GM23248 (cell line): ENCODE measurements around the gene DICER1. TPM values are rescaled to one million over a fixed set of nuclear protein-coding genes. Genes with fewer than 3 reads are reported as not detected.
A peak's percentile ranks its signal among the peaks of the same experiment; 100 is the strongest.

Experiments used
- DNase-seq: peaks from one replicate; pipeline ENCODE4 v3.0.0-alpha.2; 2015
- H2AFZ ChIP-seq: fragments of 200-600 bp; sonication (generic); 2 replicates; pipeline ENCODE4 v1.6.1; 2016; ENCODE audit warnings: antibody characterized with exemption
- H3F3A ChIP-seq: fragments of 200-600 bp; sonication (generic); 2 replicates; pipeline ENCODE4 v1.6.1; 2016; ENCODE audit warnings: mild to moderate bottlenecking, antibody characterized with exemption, mixed run types; ENCODE audit not compliant: insufficient read depth
- H3K27ac ChIP-seq: fragments of 200-600 bp; sonication (generic); 2 replicates; pipeline ENCODE4 v1.5.1; 2016; ENCODE audit warnings: mild to moderate bottlenecking
- H3K27me3 ChIP-seq: fragments of 200-600 bp; sonication (generic); replicated peaks from 2 replicates; pipeline ENCODE4 v1.6.1; 2016; ENCODE audit warnings: mild to moderate bottlenecking; ENCODE audit not compliant: insufficient read depth
- H3K36me3 ChIP-seq: fragments of 200-600 bp; sonication (generic); 2 replicates; pipeline ENCODE4 v1.6.1; 2016; ENCODE audit warnings: low read depth, mild to moderate bottlenecking
- H3K4me1 ChIP-seq: fragments of 200-600 bp; sonication (generic); 2 replicates; pipeline ENCODE4 v1.6.1; 2016; ENCODE audit warnings: mild to moderate bottlenecking; ENCODE audit not compliant: insufficient read depth
- H3K4me2 ChIP-seq: fragments of 200-600 bp; sonication (generic); one replicate; pipeline ENCODE4 v1.6.1; 2016; ENCODE audit warnings: mild to moderate bottlenecking; ENCODE audit not compliant: unreplicated experiment
- H3K4me3 ChIP-seq: fragments of 200-600 bp; sonication (generic); 2 replicates; pipeline ENCODE4 v1.5.1; 2016; ENCODE audit warnings: mild to moderate bottlenecking
- H3K79me2 ChIP-seq: fragments of 200-600 bp; sonication (generic); 2 replicates; pipeline ENCODE4 v1.6.1; 2016; ENCODE audit warnings: mild to moderate bottlenecking; ENCODE audit not compliant: insufficient read depth
- H3K9ac ChIP-seq: fragments of 200-600 bp; sonication (generic); 2 replicates; pipeline ENCODE4 v1.6.1; 2016; ENCODE audit warnings: mild to moderate bottlenecking
- H3K9me2 ChIP-seq: fragments of 200-600 bp; sonication (generic); 2 replicates; pipeline ENCODE4 v1.6.1; 2016; ENCODE audit warnings: mixed run types, mild to moderate bottlenecking, moderate library complexity; ENCODE audit not compliant: insufficient read depth
- H3K9me3 ChIP-seq: fragments of 200-600 bp; sonication (generic); one replicate; pipeline ENCODE4 v1.6.1; 2017; ENCODE audit warnings: low read depth
- H4K20me1 ChIP-seq: fragments of 200-600 bp; sonication (generic); 2 replicates; pipeline ENCODE4 v1.6.0; 2016; ENCODE audit not compliant: insufficient read depth
- EZH2 ChIP-seq: fragments of 200-600 bp; sonication (generic); IDR thresholded peaks from 2 replicates; pipeline ENCODE4 v1.6.1; 2018; ENCODE audit warnings: antibody characterized with exemption, mild to moderate bottlenecking; ENCODE audit not compliant: insufficient read depth, poor library complexity, severe bottlenecking
- EZH2phosphoT487 ChIP-seq: fragments of 200-600 bp; sonication (generic); IDR thresholded peaks from 2 replicates; pipeline ENCODE4 v1.6.1; 2018; ENCODE audit warnings: antibody characterized with exemption, moderate library complexity, mild to moderate bottlenecking, low read depth; ENCODE audit not compliant: insufficient read depth
- WGBS, 2 experiments: methylation state at CpG; one replicate each; pipeline ENCODE4 v1.1.6; 2015 to 2017; ENCODE audit warnings: low lambda C conversion rate in 2 of 2, low coverage in 1 of 2; ENCODE audit errors: missing lambda C conversion rate in 2 of 2; 5-methylcytosine and 5-hydroxymethylcytosine counted together
- in situ Hi-C: fragments of 300-500 bp; cut with MboI; formaldehyde crosslinking; loops from 2 replicates; pipeline ENCODE4 v1.15.0; 2020
- polyA plus RNA-seq: library from polyadenylated mRNA; unstranded; fragments of >200 nt; fragmentation: Nextera tagmentation; extraction: Ambion mirVana; gene quantifications from 2 replicates; pipeline ENCODE4 v1.2.1, GENCODE V29; 2016
- total RNA-seq: library from RNA; depleted of rRNA; stranded (reverse); fragments of >200 nt; shearing (Covaris generic); gene quantifications from 2 replicates; pipeline ENCODE4 v1.2.3, GENCODE V29; 2014

DICER1 gene
- total and polyA plus RNA-seq, 2 experiments from 2014 or later: 9.8 to 27.6 TPM

- no peaks in the 10 kb centered on the region for H3F3A ChIP-seq
- H3K79me2 ChIP-seq: no peaks in the 10 kb centered on the region
- no peak overlapping the region for H3K9ac ChIP-seq
- no peaks in the 10 kb centered on the region for H3K4me1 ChIP-seq
- in situ Hi-C loops: no loop called here
- H3K4me3 ChIP-seq: no peak overlapping the region
- WGBS, 2 experiments: 21 to 26% methylated on average over 5 of the region's 5 CpGs
- no peaks in the 10 kb centered on the region for H3K36me3 ChIP-seq
- no peaks in the 10 kb centered on the region for H3K9me3 ChIP-seq
- no peaks in the 10 kb centered on the region for H4K20me1 ChIP-seq
- no peak for DNase-seq
- H3K9me2 ChIP-seq: no peaks in the 10 kb centered on the region
- H3K27me3 ChIP-seq: no peaks in the 10 kb centered on the region
- H3K4me2 ChIP-seq: no peak overlapping the region
- no peak overlapping the region for H3K27ac ChIP-seq
- TF ChIP-seq EZH2phosphoT487 (no peak), EZH2 (no peak)
- H2AFZ ChIP-seq: no peak overlapping the region
These were observed 32.2 kb upstream of the DICER1 start for GRCh38 chr14:95189367-95190132.

GRCh38 chr14:95188380-95188779 lies 31.1 kb upstream of the DICER1 start:
- no peak for TF ChIP-seq EZH2
- no peak for TF ChIP-seq EZH2phosphoT487
- no peak for DNase-seq
- no peak overlapping the region for H2AFZ ChIP-seq
- no peaks in the 10 kb centered on the region for H3F3A ChIP-seq
- H3K36me3 ChIP-seq: no peaks in the 10 kb centered on the region
- H4K20me1 ChIP-seq: no peaks in the 10 kb centered on the region
- 35 to 44% methylated on average over 3 of the region's 3 CpGs for WGBS, 2 experiments
- no peaks in the 10 kb centered on the region for H3K9me3 ChIP-seq
- 0 out of 2 replicates have a peak, but pooled peaks cover 2% of the 10 kb centered on the region for H3K4me1 ChIP-seq
- H3K27ac ChIP-seq: no peak overlapping the region
- no peak overlapping the region for H3K9ac ChIP-seq
- no peaks in the 10 kb centered on the region for H3K27me3 ChIP-seq
- H3K4me2 ChIP-seq: no peak overlapping the region
- H3K9me2 ChIP-seq: no peaks in the 10 kb centered on the region
- in situ Hi-C loops: no loop called here
- no peak overlapping the region for H3K4me3 ChIP-seq
- no peaks in the 10 kb centered on the region for H3K79me2 ChIP-seq

DNA sequence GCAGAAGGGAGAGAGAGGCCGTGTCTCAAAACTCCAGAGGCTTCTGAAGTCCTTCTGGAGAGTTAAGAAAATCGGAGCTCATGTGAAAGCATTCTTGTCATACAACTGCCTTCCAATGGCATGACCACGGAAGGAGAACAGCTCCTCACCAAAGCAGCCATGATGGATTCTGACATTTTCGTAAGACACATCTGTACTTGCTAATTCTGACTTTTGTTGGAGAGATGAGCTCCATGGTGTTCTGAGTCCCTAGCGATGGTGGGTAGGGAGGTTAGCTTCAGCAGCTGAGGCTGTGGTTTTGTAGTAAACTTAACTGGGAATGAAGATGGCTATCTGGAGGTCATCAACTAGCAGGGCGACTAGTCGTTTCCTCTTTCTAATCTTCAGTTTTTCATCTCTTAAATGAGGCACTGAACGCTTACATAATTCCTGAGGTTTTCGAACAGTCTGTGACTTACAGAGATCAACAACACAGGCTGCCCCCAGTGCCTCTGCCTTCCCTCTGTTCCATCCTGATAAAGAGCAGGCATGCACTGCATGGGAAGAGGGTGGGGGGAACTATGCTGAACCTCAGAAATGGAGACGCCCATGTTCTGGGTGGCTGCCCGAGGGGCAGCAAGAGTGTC lies 28.6 kb upstream of the DICER1 start:
- no peak overlapping the region for H3K4me2 ChIP-seq
- H3K4me1 ChIP-seq: 0 out of 2 replicates have a peak, but pooled peaks cover 2% of the 10 kb centered on the region
- H3K36me3 ChIP-seq: no peaks in the 10 kb centered on the region
- H3K27me3 ChIP-seq: no peaks in the 10 kb centered on the region
- H3F3A ChIP-seq: no peaks in the 10 kb centered on the region
- no peak overlapping the region for H2AFZ ChIP-seq
- no peak for DNase-seq
- no peaks in the 10 kb centered on the region for H3K79me2 ChIP-seq
- no peak overlapping the region for H3K4me3 ChIP-seq
- in situ Hi-C loops: no loop called here
- H4K20me1 ChIP-seq: no peaks in the 10 kb centered on the region
- no peak for TF ChIP-seq EZH2
- TF ChIP-seq EZH2phosphoT487: no peak
- no peaks in the 10 kb centered on the region for H3K9me2 ChIP-seq
- no peak overlapping the region for H3K27ac ChIP-seq
- H3K9ac ChIP-seq: no peak overlapping the region
- WGBS, 2 experiments: 70 to 72% methylated on average over 11 of the region's 11 CpGs
- no peaks in the 10 kb centered on the region for H3K9me3 ChIP-seq

GRCh38 chr14:95185033-95185766 lies 27.9 kb upstream of the DICER1 start:
- Histone ChIP-seq H3K9me2 (no peaks in the 10 kb centered on the region), H3K27ac (no peak overlapping the region), H3K9ac (no peak overlapping the region), H3K27me3 (no peaks in the 10 kb centered on the region), H3F3A (no peaks in the 10 kb centered on the region), H3K36me3 (no peaks in the 10 kb centered on the region), H3K4me2 (no peak overlapping the region), H2AFZ (no peak overlapping the region), H3K4me3 (no peak overlapping the region), H3K79me2 (no peaks in the 10 kb centered on the region), H4K20me1 (no peaks in the 10 kb centered on the region), H3K4me1 (0 out of 2 replicates have a peak, but pooled peaks cover 2% of the 10 kb centered on the region), H3K9me3 (no peaks in the 10 kb centered on the region)
- WGBS, 2 experiments: 64 to 67% methylated on average over 12 of the region's 12 CpGs
- DNase-seq: peak; percentile 18
- no peak for TF ChIP-seq EZH2
- no peak for TF ChIP-seq EZH2phosphoT487
- in situ Hi-C loops: no loop called here
